ENCODE measurements around the gene PAQR6. TPM values are rescaled to one million over a fixed set of nuclear protein-coding genes. Genes with fewer than 3 reads are reported as not detected.
"Not testable (repeated sequence)": the region's sequence is repeated elsewhere in the genome, so short reads cannot be mapped to it uniquely, and the experiment has no call there.

The PAQR6 gene
- total RNA-seq, 2 donors from 2014 or later = 5.9 to 9.5 TPM

GRCh38 chr1:156233426-156234127 is 14.3 kb downstream of the PAQR6 start:
- H3K27me3 Mint-ChIP-seq = no peaks in the 10 kb centered on the region
- DNase-seq (ENCODE audit: low spot score) = no peak
- H3K9me3 Mint-ChIP-seq = no peaks in the 10 kb centered on the region
- no peak overlapping the region for H3K27ac Mint-ChIP-seq
- H3K36me3 Mint-ChIP-seq = peaks cover 17% of the 10 kb centered on the region
- H3K4me3 Mint-ChIP-seq = no peak overlapping the region
- no peak for ATAC-seq
- H3K4me1 Mint-ChIP-seq (ENCODE audit: low read depth in 2 of 2) = peaks cover 1 to 16% of the 10 kb centered on the region in 2 donors

DNA sequence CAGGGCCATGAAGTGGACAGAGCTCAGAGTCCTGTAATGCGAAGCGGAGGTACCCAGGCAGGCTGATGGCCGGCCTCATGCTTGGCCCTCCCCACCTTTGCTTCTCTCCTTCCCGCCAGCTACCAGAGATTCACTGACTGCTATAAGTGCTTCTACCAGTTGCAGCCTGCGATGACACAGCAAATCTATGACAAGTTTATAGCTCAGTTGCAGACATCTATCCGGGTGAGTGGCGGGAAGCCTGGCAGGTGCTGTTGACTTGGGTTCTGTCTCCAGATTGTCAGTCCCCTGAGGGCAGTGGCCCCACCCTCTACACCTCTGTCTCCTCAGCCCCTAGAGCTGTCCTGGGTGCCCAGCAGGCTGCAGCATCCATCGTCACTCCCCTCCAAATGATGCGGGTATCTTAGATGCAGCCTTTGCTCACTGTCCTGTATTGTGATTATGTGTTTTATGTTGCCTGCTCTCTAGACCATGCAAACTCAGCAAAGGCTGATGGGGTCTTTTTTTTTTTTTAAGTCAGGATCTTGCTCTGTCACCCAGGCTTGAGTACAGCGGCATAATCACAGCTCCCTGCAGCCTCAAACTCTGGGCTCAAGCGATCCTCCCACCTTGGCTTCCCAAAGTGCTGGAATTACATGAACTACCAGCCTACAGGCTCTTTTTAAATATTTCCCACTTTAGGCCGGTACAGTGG is 15.5 kb downstream of the PAQR6 start:
- no peaks in the 10 kb centered on the region for H3K9me3 Mint-ChIP-seq
- H3K36me3 Mint-ChIP-seq = peaks cover 17% of the 10 kb centered on the region
- ATAC-seq (no peak), DNase-seq (ENCODE audit: low spot score) (no peak)
- H3K27me3 Mint-ChIP-seq = no peaks in the 10 kb centered on the region
- no peak overlapping the region for H3K4me3 Mint-ChIP-seq
- no peak overlapping the region for H3K27ac Mint-ChIP-seq
- H3K4me1 Mint-ChIP-seq (ENCODE audit: low read depth in 2 of 2) = peaks cover 7 to 21% of the 10 kb centered on the region in 2 donors

DNA sequence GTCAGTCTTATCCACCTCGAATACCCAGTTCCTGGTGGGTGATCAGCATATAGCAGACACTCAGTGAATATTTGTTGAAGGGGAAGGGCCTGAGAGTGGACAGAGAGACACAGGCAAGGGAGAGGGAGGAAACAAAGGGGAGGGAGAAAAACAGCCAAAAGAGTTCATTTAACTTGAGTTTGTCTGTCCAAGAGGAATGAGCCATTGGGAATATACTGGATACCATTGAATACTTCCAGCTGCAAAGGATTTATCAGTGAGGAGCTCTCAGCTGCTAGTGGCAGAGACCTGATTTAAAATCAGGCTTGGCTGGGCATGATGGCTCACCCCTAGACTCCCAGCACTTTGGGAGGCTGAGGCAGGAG is 17.4 kb downstream of the PAQR6 start:
- DNase-seq (ENCODE audit: low spot score) = no peak
- no peak for ATAC-seq
- Mint-ChIP-seq H3K4me3 (no peak overlapping the region), H3K9me3 (no peaks in the 10 kb centered on the region), H3K27ac (peak overlapping the region in 1 of 2 donors; percentile 62), H3K4me1 (ENCODE audit: low read depth in 2 of 2) (peaks cover 16 to 24% of the 10 kb centered on the region in 2 donors), H3K36me3 (peaks cover 20% of the 10 kb centered on the region), H3K27me3 (no peaks in the 10 kb centered on the region)

GRCh38 chr1:156229809-156230472 is 17.9 kb downstream of the PAQR6 start:
- Mint-ChIP-seq H3K9me3 (no peaks in the 10 kb centered on the region), H3K4me1 (ENCODE audit: low read depth in 2 of 2) (peaks cover 20 to 27% of the 10 kb centered on the region in 2 donors), H3K27ac (peak overlapping the region in 1 of 2 donors; percentile 62), H3K27me3 (no peaks in the 10 kb centered on the region), H3K4me3 (no peak overlapping the region), H3K36me3 (peaks cover 24% of the 10 kb centered on the region)
- ATAC-seq (no peak), DNase-seq (ENCODE audit: low spot score) (no peak)

GRCh38 chr1:156228501-156228900 is 19.4 kb downstream of the PAQR6 start:
- ATAC-seq (peak; percentile 13 to 46), DNase-seq (ENCODE audit: low spot score) (no peak)
- Mint-ChIP-seq H3K36me3 (peaks cover 29% of the 10 kb centered on the region), H3K27ac (peak overlapping the region; percentile 79 to 85), H3K27me3 (no peaks in the 10 kb centered on the region), H3K4me1 (ENCODE audit: low read depth in 2 of 2) (peaks cover 24 to 30% of the 10 kb centered on the region in 2 donors), H3K9me3 (no peaks in the 10 kb centered on the region), H3K4me3 (peak overlapping the region; percentile 65)

GRCh38 chr1:156226782-156227181 is 21.1 kb downstream of the PAQR6 start:
- ATAC-seq = no peak
- Mint-ChIP-seq H3K9me3 (no peaks in the 10 kb centered on the region), H3K4me3 (peak overlapping the region; percentile 68), H3K27ac (peak overlapping the region; percentile 87 to 92), H3K27me3 (no peaks in the 10 kb centered on the region), H3K36me3 (peaks cover 43% of the 10 kb centered on the region), H3K4me1 (ENCODE audit: low read depth in 2 of 2) (peaks cover 41 to 47% of the 10 kb centered on the region in 2 donors)
- no peak for DNase-seq (ENCODE audit: low spot score)

GRCh38 chr1:156226116-156226538 is 21.7 kb downstream of the PAQR6 start:
- peaks cover 3% of the 10 kb centered on the region for H3K9me3 Mint-ChIP-seq
- H3K27ac Mint-ChIP-seq = peak overlapping the region; percentile 87 to 92
- ATAC-seq (peak; percentile 53 to 61), DNase-seq (ENCODE audit: low spot score) (no peak)
- H3K27me3 Mint-ChIP-seq = no peaks in the 10 kb centered on the region
- H3K4me1 Mint-ChIP-seq (ENCODE audit: low read depth in 2 of 2) = peaks cover 47 to 53% of the 10 kb centered on the region in 2 donors
- H3K36me3 Mint-ChIP-seq = peaks cover 49% of the 10 kb centered on the region
- H3K4me3 Mint-ChIP-seq = peak overlapping the region; percentile 68

DNA sequence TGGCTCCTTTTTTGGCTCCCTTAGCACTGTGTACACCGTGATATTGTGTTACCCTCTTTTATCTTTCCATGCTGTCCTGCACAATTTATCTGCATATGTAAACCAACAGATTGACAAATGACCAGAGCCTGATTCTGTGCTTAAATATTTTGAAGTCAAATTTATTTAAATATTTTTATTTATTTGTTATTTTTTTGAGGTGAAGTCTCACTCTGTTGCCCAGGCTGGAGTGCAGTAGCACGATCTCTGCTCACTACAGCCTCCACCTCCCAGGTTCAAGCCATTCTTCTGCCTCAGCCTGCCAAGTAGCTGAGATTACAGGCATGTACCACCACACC is 22.2 kb downstream of the PAQR6 start:
- DNase-seq (ENCODE audit: low spot score) (no peak), ATAC-seq (no peak)
- H3K36me3 Mint-ChIP-seq = peaks cover 54% of the 10 kb centered on the region
- peaks cover 52 to 57% of the 10 kb centered on the region in 2 donors for H3K4me1 Mint-ChIP-seq (ENCODE audit: low read depth in 2 of 2)
- H3K27ac Mint-ChIP-seq = peak overlapping the region; percentile 87 to 92
- H3K9me3 Mint-ChIP-seq = peaks cover 5% of the 10 kb centered on the region
- no peaks in the 10 kb centered on the region for H3K27me3 Mint-ChIP-seq
- peak overlapping the region; percentile 72 for H3K4me3 Mint-ChIP-seq

GRCh38 chr1:156221986-156222692 is 25.7 kb downstream of the PAQR6 start:
- H3K36me3 Mint-ChIP-seq = peaks cover 56% of the 10 kb centered on the region
- ATAC-seq = no peak
- peak overlapping the region; percentile 92 for H3K27ac Mint-ChIP-seq
- H3K4me1 Mint-ChIP-seq (ENCODE audit: low read depth in 2 of 2) = peaks cover 59 to 67% of the 10 kb centered on the region in 2 donors
- no peak for DNase-seq (ENCODE audit: low spot score)
- H3K4me3 Mint-ChIP-seq = peak overlapping the region; percentile 73
- peaks cover 5% of the 10 kb centered on the region for H3K9me3 Mint-ChIP-seq
- H3K27me3 Mint-ChIP-seq = no peaks in the 10 kb centered on the region

- peak overlapping the region; percentile 33 for H3K4me3 Mint-ChIP-seq
- H3K9me3 Mint-ChIP-seq = peaks cover 5% of the 10 kb centered on the region
- peak overlapping the region; percentile 92 for H3K27ac Mint-ChIP-seq
- ATAC-seq = no peak
- H3K4me1 Mint-ChIP-seq (ENCODE audit: low read depth in 2 of 2) = peaks cover 49 to 56% of the 10 kb centered on the region in 2 donors
- DNase-seq (ENCODE audit: low spot score) = no peak
- H3K27me3 Mint-ChIP-seq = no peaks in the 10 kb centered on the region
- H3K36me3 Mint-ChIP-seq = peaks cover 45% of the 10 kb centered on the region
Measured at GRCh38 chr1:156220226-156220625, 27.6 kb downstream of the PAQR6 start.

- Mint-ChIP-seq H3K27me3 (no peaks in the 10 kb centered on the region), H3K27ac (peak overlapping the region; percentile 92 to 99), H3K36me3 (peaks cover 42% of the 10 kb centered on the region), H3K4me1 (ENCODE audit: low read depth in 2 of 2) (peaks cover 47 to 52% of the 10 kb centered on the region in 2 donors), H3K4me3 (peak overlapping the region; percentile 87), H3K9me3 (peaks cover 5% of the 10 kb centered on the region)
- ATAC-seq = peak; percentile 69 to 79
- peak; percentile 72 for DNase-seq (ENCODE audit: low spot score)
Measured at GRCh38 chr1:156217871-156218270, 30.0 kb downstream of the PAQR6 start.

- not testable (repeated sequence) for DNase-seq (ENCODE audit: low spot score); H3K4me3 Mint-ChIP-seq; ATAC-seq; H3K9me3 Mint-ChIP-seq; H3K27me3 Mint-ChIP-seq
- Mint-ChIP-seq H3K36me3 (peaks cover 38% of the 10 kb centered on the region), H3K4me1 (ENCODE audit: low read depth in 2 of 2) (peaks cover 44 to 50% of the 10 kb centered on the region in 2 donors), H3K27ac (peak overlapping the region; percentile 99)
Measured at GRCh38 chr1:156216361-156217086, 31.3 kb downstream of the PAQR6 start.

Measured in natural killer cell treated with Interleukin-12 subunit alpha and Interleukin-12 subunit beta and Interleukin-15 and Interleukin-18, amount 100 ng/mL, for 72 hours (primary cell).